ENCODE results near the gene SARDH.

SARDH gene

GRCh38 chr9:133618726-133619125, 119.4 kb downstream of the SARDH start:
- DNase-seq, result no peak

- DNase-seq, result no peak
These were observed 121.3 kb downstream of the SARDH start for GRCh38 chr9:133616643-133617405.

- no peak for DNase-seq
These were observed 122.5 kb downstream of the SARDH start for GRCh38 chr9:133615606-133616188.

GRCh38 chr9:133615186-133615585, 123.0 kb downstream of the SARDH start:
- DNase-seq, result no peak

GRCh38 chr9:133614678-133615077, 123.5 kb downstream of the SARDH start:
- DNase-seq, result no peak

GRCh38 chr9:133614056-133614455, 124.1 kb downstream of the SARDH start:
- DNase-seq, result no peak
